Kidney (tissue), 14 donors: ENCODE data around the gene TBC1D9B. TPM values are rescaled to one million over a fixed set of nuclear protein-coding genes. Genes with fewer than 3 reads are reported as not detected.

ENCODE experiments used
- DNase-seq, 5 donors: peaks; one replicate each; pipeline ENCODE4 v3.0.0-alpha.2; 2013 to 2020
- FAIRE-seq: peaks from 2 replicates; lab custom pipeline; 2012; peaks lifted over from hg19 to GRCh38; lab: Jason Lieb, UNC
- H3K27ac ChIP-seq, 2 donors: one replicate each; pipeline ENCODE4 v1.7.0; 2013; ENCODE audit warnings: low read depth in 2 of 2, low read length in 2 of 2, inconsistent platforms in 1 of 2
- H3K27me3 ChIP-seq: one replicate; pipeline ENCODE4 v1.7.1; 2013; ENCODE audit warnings: low read length, inconsistent platforms; ENCODE audit not compliant: control insufficient read depth, insufficient read depth
- H3K36me3 ChIP-seq, 3 donors: one replicate each; pipeline versions ENCODE4 v1.7.0 to v1.7.1; 2013; ENCODE audit warnings: low read length in 3 of 3, control low read depth in 1 of 3, inconsistent platforms in 1 of 3; ENCODE audit not compliant: insufficient read depth in 3 of 3, control insufficient read depth in 2 of 3
- H3K4me1 ChIP-seq, 3 donors: one replicate each; pipeline versions ENCODE4 v1.7.0 to v1.7.1; 2013; ENCODE audit warnings: low read length in 3 of 3, inconsistent platforms in 1 of 3, low read depth in 1 of 3; ENCODE audit not compliant: control insufficient read depth in 2 of 3, insufficient read depth in 2 of 3
- H3K4me3 ChIP-seq, 3 donors: one replicate each; pipeline versions ENCODE4 v1.7.0 to v1.8.1; 2013; ENCODE audit warnings: low read length in 3 of 3, control low read depth in 1 of 3, inconsistent platforms in 1 of 3
- H3K9ac ChIP-seq, 3 donors: one replicate each; pipeline versions ENCODE4 v1.7.0 to v1.7.1; 2013; ENCODE audit warnings: low read length in 3 of 3, control low read depth in 1 of 3, inconsistent platforms in 1 of 3
- H3K9me3 ChIP-seq, 3 donors: one replicate each; pipeline versions ENCODE4 v1.7.0 to v1.7.1; 2013; ENCODE audit warnings: low read length in 3 of 3, control low read depth in 1 of 3, inconsistent platforms in 1 of 3; ENCODE audit not compliant: control insufficient read depth in 2 of 3, insufficient read depth in 1 of 3
- CTCF ChIP-seq: IDR thresholded peaks from 3 replicates; pipeline ENCODE4 v1.5.1; 2012; ENCODE audit warnings: mild to moderate bottlenecking, moderate library complexity, borderline replicate concordance; ENCODE audit not compliant: insufficient read depth; ENCODE audit errors: extremely low read depth
- intact Hi-C: fragments of 100-400 bp; cut with DNase I; formaldehyde crosslinking; loops from one replicate; pipeline ENCODE4 v1.11.1; 2022
- polyA plus RNA-seq: library from polyadenylated mRNA; stranded (reverse); fragments of 350-450 nt; fragmentation: Illumina TruSeq; extraction: RNeasy Lipid Tissue Mini Kit (QIAGEN cat#74804); gene quantifications from one replicate; pipeline ENCODE4 v1.2.3, GENCODE V29; 2014; ENCODE audit warnings: low read depth, low replicate concordance; ENCODE audit not compliant: insufficient read depth
- total RNA-seq: library from RNA; stranded (reverse); fragmentation: NEBNext Ultra II Directional; extraction: Animal tissue kit (Norgen Biotek cat#: 25700); gene quantifications from one replicate; pipeline ENCODE4 v1.2.1, GENCODE V29; 2021
- donor health status: control.
- donor health status: control.
- donor health status: control.
- donor health status: control.
- donor health status: control.
- donor health status: DM: yes; HTN: yes; CAD: no.
- donor health status: Normal renal cell carcinoma (clear cell type).

Gene TBC1D9B
- total and polyA plus RNA-seq, 2 donors from 2014 or later, result 49.5 to 117 TPM

- FAIRE-seq, result no peak
These were observed 33.6 kb downstream of the TBC1D9B start for GRCh38 chr5:179874136-179874535.

GRCh38 chr5:179873588-179874110, 34.0 kb downstream of the TBC1D9B start:
- no peak for FAIRE-seq
- H3K9me3 ChIP-seq, result no peaks in the 10 kb centered on the region
- H3K27me3 ChIP-seq, result no peaks in the 10 kb centered on the region
- H3K36me3 ChIP-seq, result peaks cover 2 to 31% (median 23%) of the 10 kb centered on the region in 3 donors
- H3K9ac ChIP-seq, result no peak overlapping the region
- H3K4me1 ChIP-seq, result peaks cover 0 to 2% (median 0%) of the 10 kb centered on the region in 3 donors
- intact Hi-C loops, result no loop called here
- DNase-seq, result no peak
- no peak for TF ChIP-seq CTCF
- H3K4me3 ChIP-seq, result no peak overlapping the region
- H3K27ac ChIP-seq, result no peak overlapping the region

More at GRCh38 chr5:179874136-179874535, 33.6 kb downstream of the TBC1D9B start:
- H3K27ac ChIP-seq, result no peak overlapping the region
- no peak for TF ChIP-seq CTCF
- H3K9ac ChIP-seq, result no peak overlapping the region
- no peak overlapping the region for H3K4me3 ChIP-seq
- no peaks in the 10 kb centered on the region for H3K27me3 ChIP-seq
- no peaks in the 10 kb centered on the region for H3K9me3 ChIP-seq
- peak in 1 of 5 donors; percentile 49 for DNase-seq
- peaks cover 0 to 2% (median 0%) of the 10 kb centered on the region in 3 donors for H3K4me1 ChIP-seq
- intact Hi-C loops, result no loop called here
- H3K36me3 ChIP-seq, result peaks cover 2 to 31% (median 25%) of the 10 kb centered on the region in 3 donors

- H3K9me3 ChIP-seq, result no peaks in the 10 kb centered on the region
- no peaks in the 10 kb centered on the region for H3K27me3 ChIP-seq
- peaks cover 0 to 2% (median 0%) of the 10 kb centered on the region in 3 donors for H3K4me1 ChIP-seq
- DNase-seq (peak in 1 of 5 donors; percentile 56), FAIRE-seq (no peak)
- TF ChIP-seq CTCF, result no peak
- H3K4me3 ChIP-seq, result no peak overlapping the region
- H3K27ac ChIP-seq, result no peak overlapping the region
- intact Hi-C loops, result no loop called here
- no peak overlapping the region for H3K9ac ChIP-seq
- H3K36me3 ChIP-seq, result peaks cover 2 to 27% (median 23%) of the 10 kb centered on the region in 3 donors
These were observed 34.7 kb downstream of the TBC1D9B start for GRCh38 chr5:179872828-179873575.
